HG02588 (cell line): ENCODE results near the gene BSN.

Experiments
- ATAC-seq: cut with Tn5 transposase; IDR thresholded peaks from one replicate; pipeline ENCODE4 v1.9.1; 2021; ENCODE audit warnings: mild to moderate bottlenecking, moderate library complexity; ENCODE audit not compliant: unreplicated experiment

Gene BSN

DNA sequence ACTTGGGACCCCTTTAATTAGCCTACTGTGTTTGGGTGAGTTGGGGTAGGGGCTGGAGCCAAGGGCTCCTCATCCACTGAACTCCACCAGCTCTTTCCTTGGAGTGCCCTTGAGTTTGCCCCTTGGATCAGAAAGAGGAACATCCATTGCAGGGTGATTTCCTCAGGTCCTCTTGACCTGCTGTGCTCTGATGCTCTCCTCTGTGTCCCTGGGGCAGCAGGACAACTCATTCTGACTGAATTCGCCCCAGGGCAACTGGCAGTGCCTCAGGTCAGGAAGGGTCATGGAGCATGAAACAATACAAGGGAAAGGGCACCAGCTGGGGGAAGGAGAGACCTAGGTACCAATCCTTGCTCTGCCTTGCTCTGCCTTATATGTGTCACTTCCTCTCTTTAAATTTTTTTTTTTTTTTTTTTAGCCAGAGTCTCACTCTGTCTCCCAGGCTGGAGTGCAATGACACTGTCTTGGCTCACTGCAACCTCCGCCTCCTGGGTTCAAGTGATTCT lies 47.8 kb downstream of the BSN start:
- ATAC-seq, result no peak

GRCh38 chr3:49602877-49603411 lies 48.7 kb downstream of the BSN start:
- no peak for ATAC-seq

- ATAC-seq, result no peak
Measured at GRCh38 chr3:49606427-49606826, 52.1 kb downstream of the BSN start.

DNA sequence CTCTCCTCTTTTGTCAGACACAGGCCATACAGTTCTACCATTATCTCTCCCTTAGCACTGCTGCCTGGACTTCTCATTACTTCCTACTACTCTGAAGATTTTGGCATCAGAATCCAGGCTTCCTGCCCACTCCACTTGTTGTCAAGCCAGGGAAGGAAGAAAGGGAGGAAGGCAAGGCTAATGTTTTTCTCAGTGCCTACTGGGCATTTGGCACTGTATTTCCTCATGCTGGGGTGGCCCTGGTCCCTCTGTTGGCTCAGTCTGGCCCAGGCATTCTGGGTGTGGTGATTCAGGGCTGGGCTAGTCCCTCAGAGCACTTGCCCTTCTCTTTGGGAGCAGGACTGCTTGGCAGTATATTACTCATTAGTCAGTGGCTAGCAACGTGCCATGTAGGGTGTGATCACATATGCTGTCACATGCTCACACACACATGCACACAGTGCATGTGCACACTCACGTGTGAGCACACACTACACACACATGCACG lies 52.9 kb downstream of the BSN start:
- ATAC-seq, result no peak

GRCh38 chr3:49607796-49608195 lies 53.5 kb downstream of the BSN start:
- no peak for ATAC-seq

GRCh38 chr3:49609314-49609713 lies 55.0 kb downstream of the BSN start:
- no peak for ATAC-seq

DNA sequence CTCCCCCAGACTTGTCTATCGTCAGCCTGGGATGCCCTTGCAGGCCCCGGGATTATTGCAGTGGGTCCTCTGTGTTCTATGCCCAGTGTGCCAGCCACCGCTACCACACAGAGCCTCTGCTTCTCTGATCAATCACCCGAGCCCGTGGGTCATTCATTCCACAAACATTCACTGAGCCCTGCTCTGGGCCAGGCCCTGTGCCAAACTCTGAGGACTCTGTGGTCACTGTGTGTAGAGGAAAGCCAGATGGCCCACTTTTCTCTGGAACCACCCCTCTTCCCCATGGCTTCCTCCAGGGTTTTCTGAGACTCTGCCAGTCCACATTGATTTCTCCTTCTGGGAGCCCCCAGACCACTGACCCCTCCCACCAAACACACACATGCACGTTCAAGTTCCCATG lies 55.5 kb downstream of the BSN start:
- ATAC-seq, result no peak

GRCh38 chr3:49610666-49611280 lies 56.5 kb downstream of the BSN start:
- no peak for ATAC-seq

DNA sequence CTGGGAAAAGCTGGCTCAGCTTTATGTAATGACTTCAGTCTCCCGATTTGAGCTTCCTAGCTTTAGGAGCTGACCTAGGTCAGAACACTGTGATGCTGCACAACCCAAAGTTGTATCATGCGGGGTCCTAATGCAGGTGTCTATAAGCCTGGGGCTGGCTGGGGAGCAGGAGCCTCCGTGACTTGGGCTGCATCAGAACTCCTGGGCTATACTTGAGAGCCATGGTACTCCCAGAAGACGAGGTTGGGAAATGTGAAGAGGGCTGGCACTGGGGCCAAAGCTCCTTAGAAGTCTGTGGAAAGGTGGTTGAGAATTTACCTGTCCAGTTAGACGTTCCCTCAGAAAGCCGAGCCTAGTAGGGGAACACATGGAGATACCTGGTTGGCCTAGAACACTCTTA lies 57.0 kb downstream of the BSN start:
- ATAC-seq, result no peak

DNA sequence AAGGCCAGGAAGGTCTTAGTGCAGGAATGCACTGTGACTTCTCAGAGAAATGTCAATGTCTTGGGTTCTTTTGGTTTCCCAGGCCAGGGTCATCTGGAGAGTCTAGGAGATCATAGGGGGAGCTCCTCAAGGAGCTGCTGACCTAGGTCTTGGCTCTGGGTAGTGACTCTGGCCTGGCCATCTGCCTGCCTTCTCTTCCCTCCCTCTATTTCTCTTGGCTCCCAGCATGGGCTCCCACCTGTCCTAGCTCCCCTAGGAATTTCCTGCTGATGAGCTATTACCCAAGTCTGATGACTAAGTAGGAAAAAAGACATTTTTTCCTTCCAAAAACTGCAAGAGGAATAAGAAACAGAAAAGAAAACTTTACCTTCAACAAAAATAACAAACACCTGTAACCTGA lies 57.4 kb downstream of the BSN start:
- ATAC-seq, result no peak

GRCh38 chr3:49614936-49615335 lies 60.7 kb downstream of the BSN start:
- ATAC-seq, result no peak

- ATAC-seq, result no peak
Measured at GRCh38 chr3:49616061-49616460, 61.8 kb downstream of the BSN start.

DNA sequence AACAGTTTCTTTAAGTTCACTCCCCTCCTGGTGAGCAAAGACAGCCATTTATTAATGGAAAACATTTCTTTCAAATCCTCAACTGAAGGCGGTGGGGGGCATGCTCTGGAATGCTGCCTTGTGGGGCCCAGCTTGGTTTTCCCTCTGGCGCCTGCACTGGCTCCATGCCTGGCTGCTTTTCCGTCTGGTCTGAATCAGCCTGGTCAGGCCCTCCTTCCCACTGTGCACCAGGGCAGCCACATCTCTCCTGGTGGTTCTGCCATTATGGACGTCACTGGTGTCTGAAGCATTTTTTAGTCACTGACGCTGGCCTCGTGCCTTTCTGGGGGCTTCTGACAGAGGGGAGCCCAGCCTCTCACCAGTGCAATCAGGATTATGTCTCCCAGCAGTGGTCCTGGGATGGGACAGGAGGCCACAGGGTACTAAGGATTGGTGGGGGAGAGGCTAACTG lies 62.2 kb downstream of the BSN start:
- no peak for ATAC-seq

DNA sequence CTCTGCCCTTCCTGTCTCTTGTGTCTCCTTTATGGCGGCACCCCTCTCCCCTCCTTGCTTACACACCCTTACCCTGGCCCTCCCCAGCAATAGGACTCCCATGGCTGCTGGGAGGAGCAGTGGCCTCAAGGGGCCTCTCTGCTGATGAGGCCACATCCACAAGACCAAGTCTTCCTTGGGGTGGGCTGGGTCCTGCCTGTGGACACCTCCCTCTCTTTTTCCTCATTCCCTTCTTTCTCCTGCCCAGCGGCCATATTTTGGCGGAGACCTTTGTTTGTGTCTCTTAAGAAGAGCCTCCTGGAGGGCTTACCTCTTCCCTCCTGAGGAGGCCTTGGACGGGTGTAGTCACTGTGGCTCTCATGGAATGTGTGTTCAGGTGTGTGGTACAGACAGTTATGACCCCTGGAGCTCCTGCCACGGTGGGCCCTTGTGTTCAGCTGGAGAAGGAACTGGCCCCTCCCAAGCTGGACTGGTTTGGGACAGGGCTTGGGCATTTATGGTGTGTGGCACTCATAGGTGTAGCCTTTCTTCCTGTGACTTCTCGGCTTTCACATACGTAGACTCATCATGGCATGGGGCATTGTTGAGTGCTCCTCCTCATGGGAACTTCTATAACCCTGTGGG lies 63.2 kb downstream of the BSN start:
- no peak for ATAC-seq

GRCh38 chr3:49618412-49618811 lies 64.1 kb downstream of the BSN start:
- no peak for ATAC-seq

DNA sequence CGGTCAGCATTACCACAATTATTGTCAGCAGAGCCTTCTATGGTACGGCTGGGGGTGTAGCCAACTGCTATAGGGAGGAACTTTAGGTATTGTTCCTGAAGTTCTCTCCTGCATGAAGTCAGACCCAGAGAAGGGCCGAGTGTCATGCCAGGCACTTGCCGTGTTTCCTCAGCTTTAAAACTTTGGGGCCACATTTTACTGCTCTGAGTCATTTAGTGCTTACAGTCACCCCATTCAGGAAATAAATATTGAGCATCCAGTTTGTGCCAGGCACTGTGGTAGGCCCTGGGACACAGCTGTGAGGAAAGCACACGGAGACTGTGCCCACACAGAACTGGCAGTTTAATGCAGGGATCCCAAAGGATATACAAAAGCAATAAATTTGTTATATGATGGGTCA lies 65.4 kb downstream of the BSN start:
- no peak for ATAC-seq

- no peak for ATAC-seq
Measured at GRCh38 chr3:49620728-49621127, 66.5 kb downstream of the BSN start.

GRCh38 chr3:49623071-49623470 lies 68.8 kb downstream of the BSN start:
- ATAC-seq, result no peak

- no peak for ATAC-seq
Measured at GRCh38 chr3:49625071-49625470, 70.8 kb downstream of the BSN start.

DNA sequence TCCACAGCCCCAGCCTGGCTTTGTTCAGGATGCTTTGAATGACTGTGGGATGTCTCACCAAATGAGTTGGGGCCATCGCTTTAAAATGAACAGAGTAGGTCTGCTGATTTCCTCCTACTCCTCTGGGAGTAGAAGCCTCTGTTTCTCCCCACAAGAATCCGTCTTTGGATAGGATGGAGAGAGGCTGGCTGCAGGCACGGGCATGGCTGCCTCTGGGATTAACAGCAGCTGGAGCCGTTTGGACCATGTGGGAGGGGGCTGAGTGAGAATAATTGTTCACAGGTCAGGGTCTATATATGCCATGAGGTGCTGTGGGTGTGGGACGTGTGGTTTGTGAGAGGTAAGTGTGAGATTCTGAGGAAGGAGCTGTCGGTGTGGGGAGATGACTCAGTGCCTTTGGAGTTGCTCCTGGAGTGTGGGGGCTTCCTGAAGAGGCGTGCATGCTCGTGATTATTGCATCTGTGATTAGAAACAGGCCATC lies 71.9 kb downstream of the BSN start:
- no peak for ATAC-seq

GRCh38 chr3:49626796-49627195 lies 72.5 kb downstream of the BSN start:
- ATAC-seq, result no peak

DNA sequence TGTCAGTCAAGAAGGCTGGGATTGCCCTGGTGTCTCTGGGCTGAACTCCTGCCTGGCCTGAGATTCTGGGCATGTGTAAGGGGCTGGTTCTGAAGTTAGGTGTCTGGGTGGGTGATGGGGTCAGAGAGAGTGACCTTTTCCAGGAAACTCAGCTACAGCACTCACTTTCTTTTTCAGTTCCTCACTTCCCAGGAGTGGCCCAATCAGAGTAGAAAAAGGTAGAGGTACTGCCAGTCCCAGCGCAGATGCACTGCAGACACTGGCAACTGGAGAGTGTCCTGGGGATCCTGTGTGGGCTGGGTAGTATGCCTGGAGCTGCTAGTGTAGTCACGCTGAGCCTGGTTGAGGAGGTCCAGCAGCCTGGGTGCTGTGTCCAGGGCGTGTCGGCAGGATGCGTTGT lies 73.4 kb downstream of the BSN start:
- no peak for ATAC-seq
